Measurements from ENCODE around the gene NHEJ1. TPM values are rescaled to one million over a fixed set of nuclear protein-coding genes. Genes with fewer than 3 reads are reported as not detected.

Gene NHEJ1
- total and polyA plus RNA-seq, 4 donors, result 6.8 to 9.8 (median 8.5) TPM

DNA sequence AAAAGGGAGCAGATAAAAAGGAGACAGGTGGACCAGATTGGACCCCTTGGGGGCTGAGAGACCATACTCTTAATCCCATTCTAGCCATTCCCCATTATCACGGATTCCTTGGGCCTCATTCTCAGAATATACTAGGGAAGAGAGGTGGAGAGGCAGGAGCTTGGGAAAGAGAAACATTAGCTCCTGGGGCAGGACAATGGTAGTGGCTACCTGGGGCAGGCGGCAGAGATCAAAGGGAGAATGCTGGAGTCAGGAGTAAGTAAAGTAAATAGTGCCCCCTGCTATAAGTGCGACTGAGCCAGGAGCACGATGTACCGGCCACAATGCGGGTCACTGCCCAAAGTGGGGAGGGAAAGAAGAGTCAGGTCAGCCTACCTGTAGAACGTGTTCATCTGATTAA, 79.5 kb downstream of the NHEJ1 start:
- 90 to 91% methylated on average over 7 of the region's 7 CpGs for WGBS, 2 donors
- intact Hi-C loops (cut with DNase I), result no loop called here
- H3K4me3 ChIP-seq (ENCODE audit: low read length in 2 of 2), result no peak overlapping the region
- peaks cover 0 to 7% of the 10 kb centered on the region in 2 donors for H3K36me3 ChIP-seq (ENCODE audit: control insufficient read depth in 1 of 2, insufficient read depth in 2 of 2, low read length in 1 of 2)
- no peaks in the 10 kb centered on the region for H3K9me3 ChIP-seq (ENCODE audit: control insufficient read depth, low read length)
- no peak overlapping the region for H3K27ac ChIP-seq (ENCODE audit: low read depth in 1 of 2, low read length in 2 of 2)
- DNase-seq (no peak), ATAC-seq (ENCODE audit: low FRiP score) (no peak)
- H3K27me3 ChIP-seq (ENCODE audit: control insufficient read depth in 1 of 2, insufficient read depth in 2 of 2, low read length in 1 of 2), result no peaks in the 10 kb centered on the region
- H3K4me1 ChIP-seq (ENCODE audit: control insufficient read depth in 1 of 2, insufficient read depth in 2 of 2, low read length in 2 of 2), result no peaks in the 10 kb centered on the region

DNA sequence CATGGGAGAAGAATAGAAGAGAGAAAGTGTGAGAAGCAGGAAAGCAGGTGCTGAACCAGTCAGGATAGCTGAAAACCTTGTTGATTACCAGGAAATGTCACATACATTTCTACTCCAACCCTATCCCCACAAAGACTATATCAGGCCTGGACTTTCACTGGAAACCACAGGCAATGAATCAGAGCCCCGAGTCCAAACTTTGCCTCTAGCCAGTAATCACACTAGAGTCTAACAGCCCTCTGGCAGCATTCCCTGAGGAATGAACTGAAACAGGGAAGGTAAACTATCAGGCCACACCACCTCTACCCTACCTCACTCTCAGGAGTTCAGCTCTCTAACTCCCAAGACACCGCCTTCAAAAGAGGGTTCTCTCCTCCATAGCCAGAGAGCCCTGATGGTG, 81.2 kb downstream of the NHEJ1 start:
- no peak for ATAC-seq (ENCODE audit: low FRiP score)
- WGBS, 2 donors, result 54 to 63% methylated on average over 2 of the region's 2 CpGs
- no peak overlapping the region for H3K27ac ChIP-seq (ENCODE audit: low read depth in 1 of 2, low read length in 2 of 2)
- no peaks in the 10 kb centered on the region for H3K27me3 ChIP-seq (ENCODE audit: control insufficient read depth in 1 of 2, insufficient read depth in 2 of 2, low read length in 1 of 2)
- no peak for DNase-seq
- H3K36me3 ChIP-seq (ENCODE audit: control insufficient read depth in 1 of 2, insufficient read depth in 2 of 2, low read length in 1 of 2), result peaks cover 2 to 11% of the 10 kb centered on the region in 2 donors
- H3K9me3 ChIP-seq (ENCODE audit: control insufficient read depth, low read length), result no peaks in the 10 kb centered on the region
- H3K4me1 ChIP-seq (ENCODE audit: control insufficient read depth in 1 of 2, insufficient read depth in 2 of 2, low read length in 2 of 2), result no peaks in the 10 kb centered on the region
- H3K4me3 ChIP-seq (ENCODE audit: low read length in 2 of 2), result no peak overlapping the region
- intact Hi-C loops (cut with DNase I), result no loop called here

DNA sequence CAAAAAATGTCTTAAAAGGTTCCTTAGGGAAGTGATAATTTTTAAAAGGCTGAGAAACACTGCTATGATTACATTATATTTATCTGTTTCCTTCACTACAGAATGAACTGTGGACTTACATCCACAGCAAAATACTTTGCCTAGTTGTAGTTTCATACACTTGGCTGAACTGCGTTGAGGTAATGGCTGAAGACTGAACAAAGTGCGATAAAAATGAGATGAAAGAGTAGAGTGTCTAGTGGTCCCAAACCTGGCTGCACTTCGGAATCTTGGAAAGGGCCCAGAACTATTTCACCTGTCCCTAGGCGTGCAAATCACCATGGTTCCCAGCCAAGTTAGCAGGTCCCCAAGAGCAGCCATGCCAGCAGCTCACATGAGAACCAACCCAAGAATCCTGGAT, 81.7 kb downstream of the NHEJ1 start:
- no peaks in the 10 kb centered on the region for H3K27me3 ChIP-seq (ENCODE audit: control insufficient read depth in 1 of 2, insufficient read depth in 2 of 2, low read length in 1 of 2)
- ATAC-seq (ENCODE audit: low FRiP score) (no peak), DNase-seq (no peak)
- H3K27ac ChIP-seq (ENCODE audit: low read depth in 1 of 2, low read length in 2 of 2), result no peak overlapping the region
- H3K4me3 ChIP-seq (ENCODE audit: low read length in 2 of 2), result no peak overlapping the region
- no peaks in the 10 kb centered on the region for H3K9me3 ChIP-seq (ENCODE audit: control insufficient read depth, low read length)
- peaks cover 2 to 11% of the 10 kb centered on the region in 2 donors for H3K36me3 ChIP-seq (ENCODE audit: control insufficient read depth in 1 of 2, insufficient read depth in 2 of 2, low read length in 1 of 2)
- 92 to 98% methylated on average over 4 of the region's 4 CpGs for WGBS, 2 donors
- no peaks in the 10 kb centered on the region for H3K4me1 ChIP-seq (ENCODE audit: control insufficient read depth in 1 of 2, insufficient read depth in 2 of 2, low read length in 2 of 2)
- intact Hi-C loops (cut with DNase I), result no loop called here

DNA sequence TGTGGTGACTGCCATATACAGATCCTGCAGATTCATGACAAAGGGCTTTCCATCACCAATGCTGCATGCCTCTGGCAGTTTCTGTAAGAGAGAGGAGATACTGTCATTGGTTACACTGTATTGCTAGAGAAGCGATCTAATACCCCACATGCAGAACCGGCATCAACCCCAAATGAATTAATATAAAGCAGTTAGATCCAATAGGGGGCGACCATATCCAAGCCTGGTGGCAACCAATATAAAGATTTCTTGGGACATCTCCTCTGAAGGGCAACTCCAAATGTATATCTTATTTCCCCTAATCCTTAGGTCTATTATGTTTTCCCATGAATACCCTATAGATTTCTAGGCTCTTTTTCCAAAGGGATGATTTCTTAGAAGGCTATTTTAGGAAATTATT, 82.5 kb downstream of the NHEJ1 start:
- Histone ChIP-seq H3K36me3 (ENCODE audit: control insufficient read depth in 1 of 2, insufficient read depth in 2 of 2, low read length in 1 of 2) (peaks cover 2 to 11% of the 10 kb centered on the region in 2 donors), H3K27ac (ENCODE audit: low read depth in 1 of 2, low read length in 2 of 2) (no peak overlapping the region), H3K27me3 (ENCODE audit: control insufficient read depth in 1 of 2, insufficient read depth in 2 of 2, low read length in 1 of 2) (no peaks in the 10 kb centered on the region), H3K9me3 (ENCODE audit: control insufficient read depth, low read length) (no peaks in the 10 kb centered on the region), H3K4me1 (ENCODE audit: control insufficient read depth in 1 of 2, insufficient read depth in 2 of 2, low read length in 2 of 2) (no peaks in the 10 kb centered on the region), H3K4me3 (ENCODE audit: low read length in 2 of 2) (no peak overlapping the region)
- WGBS, 2 donors, result 87 to 93% methylated on average over 3 of the region's 3 CpGs
- intact Hi-C loops (cut with DNase I), result no loop called here
- no peak for ATAC-seq (ENCODE audit: low FRiP score)
- DNase-seq, result no peak

DNA sequence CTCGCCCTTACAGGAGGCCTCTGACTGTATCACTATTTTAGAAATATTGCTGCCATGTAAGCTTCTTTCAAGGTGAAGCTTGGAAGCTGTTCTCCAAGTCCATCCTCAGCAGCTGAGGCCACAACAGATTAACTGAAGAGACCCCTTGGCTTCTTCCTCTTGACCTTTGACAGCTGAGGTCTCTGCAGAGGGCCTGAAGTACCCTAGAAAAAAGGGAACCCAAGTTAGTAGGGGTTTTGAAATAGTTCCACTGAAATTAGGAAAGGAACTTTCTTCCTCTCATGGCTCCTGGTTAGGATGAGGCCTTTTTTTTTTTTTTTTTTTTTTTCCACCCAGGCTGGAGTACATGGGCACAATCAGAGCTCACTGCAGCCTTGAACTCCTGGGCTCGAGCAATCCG, 84.4 kb downstream of the NHEJ1 start:
- ATAC-seq (ENCODE audit: low FRiP score), result no peak
- no peaks in the 10 kb centered on the region for H3K27me3 ChIP-seq (ENCODE audit: control insufficient read depth in 1 of 2, insufficient read depth in 2 of 2, low read length in 1 of 2)
- H3K4me3 ChIP-seq (ENCODE audit: low read length in 2 of 2), result no peak overlapping the region
- no peak for DNase-seq
- no peaks in the 10 kb centered on the region for H3K4me1 ChIP-seq (ENCODE audit: control insufficient read depth in 1 of 2, insufficient read depth in 2 of 2, low read length in 2 of 2)
- H3K9me3 ChIP-seq (ENCODE audit: control insufficient read depth, low read length), result no peaks in the 10 kb centered on the region
- no peak overlapping the region for H3K27ac ChIP-seq (ENCODE audit: low read depth in 1 of 2, low read length in 2 of 2)
- intact Hi-C loops (cut with DNase I), result no loop called here
- 94 to 97% methylated on average over 3 of the region's 3 CpGs for WGBS, 2 donors
- peaks cover 2 to 11% of the 10 kb centered on the region in 2 donors for H3K36me3 ChIP-seq (ENCODE audit: control insufficient read depth in 1 of 2, insufficient read depth in 2 of 2, low read length in 1 of 2)

DNA sequence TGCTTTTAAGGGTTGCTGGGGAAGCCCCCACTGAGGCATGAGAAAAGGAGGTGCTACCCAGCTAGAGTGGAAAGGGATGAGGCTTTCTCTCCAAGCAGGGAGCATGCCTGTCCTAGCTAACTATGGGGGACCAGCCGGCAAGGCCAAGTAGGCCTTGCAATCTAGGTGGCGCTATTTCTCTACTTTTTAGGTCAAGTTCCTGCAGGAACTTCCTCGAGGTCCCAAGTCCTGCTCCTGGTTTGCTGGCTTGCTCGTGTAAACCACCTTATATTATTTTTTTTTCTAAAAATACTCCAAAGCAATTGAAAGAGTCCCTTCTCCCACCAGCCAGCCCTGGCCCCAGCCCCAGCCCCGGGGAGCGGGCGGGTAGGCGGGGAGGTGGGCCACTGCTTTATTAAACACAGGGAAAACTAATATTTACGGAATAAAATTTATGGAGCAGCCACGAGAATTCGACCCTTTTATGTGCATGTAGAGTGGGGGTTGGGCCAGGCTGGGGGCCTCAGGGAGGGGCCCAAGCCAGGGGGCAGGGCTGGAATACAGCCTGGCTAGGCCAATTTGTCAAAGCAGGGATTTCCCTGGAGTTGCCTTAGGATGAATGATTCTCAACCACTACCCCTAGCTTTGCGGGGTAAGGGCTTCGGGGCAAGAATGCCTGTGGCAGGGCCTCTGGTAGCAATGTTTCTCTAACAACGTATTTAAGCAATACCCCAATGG, 87.0 kb downstream of the NHEJ1 start:
- no peak for ATAC-seq (ENCODE audit: low FRiP score)

DNA sequence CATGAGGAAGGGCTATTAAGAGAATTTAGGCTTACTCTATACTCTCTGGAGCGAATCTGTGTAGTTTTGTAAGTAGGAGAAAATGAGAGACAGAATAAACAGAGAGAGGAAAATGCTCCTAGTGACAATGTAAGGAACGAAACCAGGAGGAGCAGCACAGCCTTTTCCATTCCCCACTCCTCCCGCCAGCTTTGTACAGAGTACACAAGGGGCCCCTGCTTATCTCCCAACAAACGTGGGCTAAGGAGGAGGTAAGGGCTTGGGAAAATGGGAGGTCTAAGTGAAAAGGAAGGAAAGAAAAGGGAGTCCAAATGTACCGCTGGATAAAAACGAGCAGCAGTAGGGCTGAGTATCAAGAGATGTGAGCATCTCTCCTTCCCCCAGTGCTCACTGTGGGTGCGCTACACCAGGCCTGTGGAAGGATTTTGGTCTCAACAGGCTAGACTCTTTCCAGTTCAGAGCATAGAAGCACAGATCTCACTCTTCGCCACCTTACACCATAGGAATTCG, 87.8 kb downstream of the NHEJ1 start:
- no peak for DNase-seq
- Histone ChIP-seq H3K4me3 (ENCODE audit: low read length in 2 of 2) (no peak overlapping the region), H3K4me1 (ENCODE audit: control insufficient read depth in 1 of 2, insufficient read depth in 2 of 2, low read length in 2 of 2) (no peaks in the 10 kb centered on the region), H3K27ac (ENCODE audit: low read depth in 1 of 2, low read length in 2 of 2) (no peak overlapping the region), H3K36me3 (ENCODE audit: control insufficient read depth in 1 of 2, insufficient read depth in 2 of 2, low read length in 1 of 2) (peaks cover 2 to 11% of the 10 kb centered on the region in 2 donors), H3K27me3 (ENCODE audit: control insufficient read depth in 1 of 2, insufficient read depth in 2 of 2, low read length in 1 of 2) (no peaks in the 10 kb centered on the region), H3K9me3 (ENCODE audit: control insufficient read depth, low read length) (no peaks in the 10 kb centered on the region)
- no peak for ATAC-seq (ENCODE audit: low FRiP score)
- 91% methylated on average over 9 of the region's 9 CpGs for WGBS, 2 donors
- intact Hi-C loops (cut with DNase I), result loop anchor here in 1 of 2 donors (5.0 kb wide), 1 partner anchor 45 kb away; no protein-coding TSS in a partner anchor

More for the DNA sequence above, 87.0 kb downstream of the NHEJ1 start:
- no peak for DNase-seq
- no peaks in the 10 kb centered on the region for H3K4me1 ChIP-seq (ENCODE audit: control insufficient read depth in 1 of 2, insufficient read depth in 2 of 2, low read length in 2 of 2)
- WGBS, 2 donors, result 51 to 52% methylated on average over 14 of the region's 14 CpGs
- intact Hi-C loops (cut with DNase I), result loop anchor here in 1 of 2 donors (5.0 kb wide), 1 partner anchor 44 kb away; no protein-coding TSS in a partner anchor
- no peaks in the 10 kb centered on the region for H3K27me3 ChIP-seq (ENCODE audit: control insufficient read depth in 1 of 2, insufficient read depth in 2 of 2, low read length in 1 of 2)
- H3K9me3 ChIP-seq (ENCODE audit: control insufficient read depth, low read length), result no peaks in the 10 kb centered on the region
- peaks cover 2 to 11% of the 10 kb centered on the region in 2 donors for H3K36me3 ChIP-seq (ENCODE audit: control insufficient read depth in 1 of 2, insufficient read depth in 2 of 2, low read length in 1 of 2)
- no peak overlapping the region for H3K27ac ChIP-seq (ENCODE audit: low read depth in 1 of 2, low read length in 2 of 2)
- H3K4me3 ChIP-seq (ENCODE audit: low read length in 2 of 2), result no peak overlapping the region

DNA sequence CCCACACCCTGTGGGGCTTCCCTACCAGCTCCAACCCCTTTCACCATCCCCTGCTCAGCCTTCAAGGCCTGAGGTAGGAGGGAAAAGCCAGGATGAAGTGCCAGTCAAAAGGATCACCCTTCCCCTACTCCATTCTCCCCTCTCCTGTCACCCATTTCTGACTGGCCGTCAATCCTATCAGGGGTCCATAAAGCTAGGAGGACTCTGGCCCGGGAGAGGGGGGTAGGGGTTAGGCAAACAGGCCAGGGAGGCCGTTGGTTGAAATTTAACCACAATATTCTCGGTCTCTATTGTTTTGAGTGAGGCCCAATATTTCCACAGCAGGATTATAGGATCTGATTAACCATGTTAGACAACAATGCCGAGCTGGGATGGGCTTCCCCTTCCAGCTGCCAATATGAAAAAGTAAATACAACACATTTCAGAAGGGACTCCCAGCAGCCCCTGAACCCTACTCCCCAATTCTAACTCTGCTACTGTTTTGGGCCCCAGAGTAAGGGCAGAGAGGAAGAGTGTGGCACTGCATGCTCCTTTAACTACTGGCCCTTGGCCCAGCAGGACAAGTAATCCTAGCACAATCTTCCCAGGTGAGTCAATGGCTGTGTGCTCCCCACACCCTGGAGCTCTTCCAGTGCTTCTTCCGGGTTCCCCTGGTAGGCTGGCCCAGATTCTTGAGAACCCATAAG, 89.3 kb downstream of the NHEJ1 start:
- Histone ChIP-seq H3K4me1 (ENCODE audit: control insufficient read depth in 1 of 2, insufficient read depth in 2 of 2, low read length in 2 of 2) (no peaks in the 10 kb centered on the region), H3K9me3 (ENCODE audit: control insufficient read depth, low read length) (no peaks in the 10 kb centered on the region), H3K27me3 (ENCODE audit: control insufficient read depth in 1 of 2, insufficient read depth in 2 of 2, low read length in 1 of 2) (no peaks in the 10 kb centered on the region), H3K36me3 (ENCODE audit: control insufficient read depth in 1 of 2, insufficient read depth in 2 of 2, low read length in 1 of 2) (peaks cover 2 to 5% of the 10 kb centered on the region in 2 donors), H3K27ac (ENCODE audit: low read depth in 1 of 2, low read length in 2 of 2) (no peak overlapping the region), H3K4me3 (ENCODE audit: low read length in 2 of 2) (no peak overlapping the region)
- WGBS, 2 donors, result 91 to 93% methylated on average over 6 of the region's 6 CpGs
- intact Hi-C loops (cut with DNase I), result loop anchor here in 1 of 2 donors (5.0 kb wide), 1 partner anchor 46 kb away; no protein-coding TSS in a partner anchor
- ATAC-seq (ENCODE audit: low FRiP score), result no peak
- no peak for DNase-seq

Data from aorta (tissue), 5 donors.